G401.6 (cell line): ENCODE results near the gene MEIOC.
A peak's percentile ranks its signal among the peaks of the same experiment; 100 is the strongest.

Experiments
- FAIRE-seq: peaks from 2 replicates; lab custom pipeline; 2012; peaks lifted over from hg19 to GRCh38; lab: Jason Lieb, UNC

Gene MEIOC

GRCh38 chr17:44708401-44709263 lies 52.4 kb downstream of the MEIOC start, which contains the start of gene DBF4B:
Gene DBF4B, plus strand, starts transcription at chr17:44708665. Its CDS starts 156 bp downstream, at chr17:44708821.
- peak; percentile 90 for FAIRE-seq

GRCh38 chr17:44719444-44719843 lies 63.2 kb downstream of the MEIOC start:
- no peak for FAIRE-seq

DNA sequence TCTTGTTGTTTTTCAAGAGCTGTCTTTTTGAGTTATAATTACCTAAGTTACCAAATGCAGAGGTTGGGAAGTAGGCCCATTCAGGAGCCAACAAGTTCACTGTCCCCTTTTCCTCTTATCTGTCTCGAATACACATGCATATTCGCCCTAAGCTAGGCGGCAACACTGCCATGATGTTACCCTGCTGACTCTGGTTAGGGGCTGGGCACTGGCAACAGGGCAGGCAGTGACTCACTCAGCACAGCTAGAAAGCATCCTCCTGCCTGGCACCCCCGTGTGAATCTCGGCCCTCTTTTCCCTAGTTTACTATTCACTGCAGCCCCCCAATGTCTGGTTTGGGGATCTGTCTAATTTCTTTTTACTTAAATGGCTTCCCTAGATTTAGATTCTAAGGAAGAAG lies 66.0 kb downstream of the MEIOC start:
- no peak for FAIRE-seq
